ENCODE results near the gene NAV2.

NAV2 gene

DNA sequence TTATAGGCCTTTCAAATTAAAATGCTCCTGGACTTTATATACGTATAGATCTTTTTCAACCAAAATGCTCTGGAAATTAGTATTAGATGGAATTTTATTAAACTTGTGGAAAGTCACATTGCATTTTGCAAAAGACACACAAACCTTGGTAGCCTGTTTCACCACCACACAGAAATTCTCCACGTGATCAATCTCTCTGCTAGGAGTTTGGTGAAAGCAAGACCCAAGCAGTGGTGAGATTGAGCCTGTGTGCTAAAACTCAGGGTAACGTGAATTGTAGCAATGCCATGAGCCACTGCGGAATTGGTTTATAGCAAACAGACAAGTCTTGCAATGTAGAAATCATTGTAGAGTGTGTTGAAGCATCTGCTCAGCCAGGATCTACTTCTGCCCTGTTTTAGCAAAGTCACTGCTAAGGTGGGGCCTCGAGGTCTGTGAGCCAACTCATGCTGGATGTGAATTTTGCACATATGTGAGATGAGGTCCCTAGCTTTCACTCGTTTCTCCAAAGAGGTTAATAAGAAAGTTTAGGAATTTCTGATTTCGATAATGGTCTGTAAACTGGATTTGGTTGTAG is 262.9 kb downstream of the NAV2 start:
- no peak overlapping the region for H3K4me3 ChIP-seq (ENCODE audit: low read depth, low read length)
- DNase-seq (ENCODE audit: low read depth): no peak
- TF ChIP-seq CTCF (IDR thresholded peaks at IDR 0.05; ENCODE audit: low read depth, low read length, missing control alignments): no peak

GRCh38 chr11:19976281-19976941 is 263.8 kb downstream of the NAV2 start:
- TF ChIP-seq CTCF (IDR thresholded peaks at IDR 0.05; ENCODE audit: low read depth, low read length, missing control alignments): no peak
- H3K4me3 ChIP-seq (ENCODE audit: low read depth, low read length): no peak overlapping the region
- DNase-seq (ENCODE audit: low read depth): no peak

DNA sequence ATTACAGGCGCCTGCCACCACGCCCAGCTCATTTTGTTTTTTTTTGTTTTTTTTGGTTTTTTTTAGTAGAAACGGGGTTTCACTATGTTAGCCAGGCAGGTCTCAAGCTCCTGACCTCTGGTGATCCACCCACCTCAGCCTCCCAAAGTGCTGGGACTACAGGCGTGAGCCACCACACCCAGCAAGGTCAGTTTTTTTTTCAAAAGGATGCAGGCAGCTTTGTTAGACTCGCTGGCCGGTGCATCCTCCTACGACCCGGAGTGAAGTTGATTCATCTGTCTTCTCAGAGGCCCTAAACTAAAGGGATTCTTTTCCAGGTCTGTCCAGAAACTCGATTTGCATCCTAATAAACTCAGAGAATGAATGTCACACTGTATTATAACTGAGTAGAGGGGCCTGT is 265.3 kb downstream of the NAV2 start:
- no peak overlapping the region for H3K4me3 ChIP-seq (ENCODE audit: low read depth, low read length)
- DNase-seq (ENCODE audit: low read depth): no peak
- TF ChIP-seq CTCF (IDR thresholded peaks at IDR 0.05; ENCODE audit: low read depth, low read length, missing control alignments): no peak

DNA sequence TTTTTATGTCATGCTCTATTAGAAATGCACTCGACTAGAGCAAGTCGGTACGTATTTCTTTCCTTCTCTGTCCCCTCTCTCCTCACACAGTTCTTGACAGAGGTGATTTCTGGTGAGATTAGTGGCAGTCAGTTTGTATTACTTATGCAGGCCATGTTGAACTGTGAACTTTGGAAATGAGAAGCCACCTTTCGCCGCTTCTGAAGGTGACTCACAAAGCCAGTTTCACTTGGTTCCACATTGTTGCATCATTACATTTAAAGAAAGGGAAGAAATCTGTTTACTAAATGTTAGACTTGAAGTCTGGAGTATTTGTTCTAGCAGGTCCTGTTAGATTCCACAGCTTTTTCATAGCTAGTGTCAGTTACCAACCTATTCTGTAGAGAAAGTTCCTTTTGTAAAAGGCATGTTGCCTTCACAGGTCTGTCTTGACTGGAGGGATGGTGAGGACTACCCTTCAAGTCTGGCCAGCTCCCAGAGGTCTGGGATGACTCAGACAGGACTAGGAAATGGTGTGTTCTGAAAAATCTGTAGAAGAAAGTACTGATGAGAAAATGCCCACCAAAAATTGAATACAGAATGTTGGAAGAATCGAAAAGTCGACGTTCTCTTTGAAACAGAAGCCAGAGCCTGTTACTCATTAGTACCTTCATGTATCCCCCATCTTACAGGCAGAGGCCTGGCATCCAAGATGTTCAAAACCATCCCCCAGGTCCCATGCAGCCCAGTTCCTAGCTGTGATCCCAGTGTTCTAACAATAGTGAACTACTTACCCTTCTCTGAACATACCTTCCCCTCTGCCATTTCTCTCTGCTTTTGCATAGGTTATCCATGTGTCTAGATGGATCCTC is 266.3 kb downstream of the NAV2 start:
- no peak for TF ChIP-seq CTCF (IDR thresholded peaks at IDR 0.05; ENCODE audit: low read depth, low read length, missing control alignments)
- DNase-seq (ENCODE audit: low read depth): peak; percentile 15
- no peak overlapping the region for H3K4me3 ChIP-seq (ENCODE audit: low read depth, low read length)

- H3K4me3 ChIP-seq (ENCODE audit: low read depth, low read length): no peak overlapping the region
- peak; percentile 18 for DNase-seq (ENCODE audit: low read depth)
- no peak for TF ChIP-seq CTCF (IDR thresholded peaks at IDR 0.05; ENCODE audit: low read depth, low read length, missing control alignments)
Observed at GRCh38 chr11:19979519-19979845, 266.8 kb downstream of the NAV2 start.

GRCh38 chr11:19980388-19980787 is 267.8 kb downstream of the NAV2 start:
- TF ChIP-seq CTCF (IDR thresholded peaks at IDR 0.05; ENCODE audit: low read depth, low read length, missing control alignments): no peak
- DNase-seq (ENCODE audit: low read depth): no peak

More at GRCh38 chr11:19980388-19980787, 267.8 kb downstream of the NAV2 start:
- H3K4me3 ChIP-seq (ENCODE audit: low read depth, low read length): no peak overlapping the region
